ENCODE data around the gene OBSL1. TPM values are rescaled to one million over a fixed set of nuclear protein-coding genes. Genes with fewer than 3 reads are reported as not detected.

The OBSL1 gene
- total RNA-seq (2014; rRNA removed; shearing (Covaris generic); ENCODE audit: low replicate concordance): 81.7 and 82.7 TPM in 2 replicates

DNA sequence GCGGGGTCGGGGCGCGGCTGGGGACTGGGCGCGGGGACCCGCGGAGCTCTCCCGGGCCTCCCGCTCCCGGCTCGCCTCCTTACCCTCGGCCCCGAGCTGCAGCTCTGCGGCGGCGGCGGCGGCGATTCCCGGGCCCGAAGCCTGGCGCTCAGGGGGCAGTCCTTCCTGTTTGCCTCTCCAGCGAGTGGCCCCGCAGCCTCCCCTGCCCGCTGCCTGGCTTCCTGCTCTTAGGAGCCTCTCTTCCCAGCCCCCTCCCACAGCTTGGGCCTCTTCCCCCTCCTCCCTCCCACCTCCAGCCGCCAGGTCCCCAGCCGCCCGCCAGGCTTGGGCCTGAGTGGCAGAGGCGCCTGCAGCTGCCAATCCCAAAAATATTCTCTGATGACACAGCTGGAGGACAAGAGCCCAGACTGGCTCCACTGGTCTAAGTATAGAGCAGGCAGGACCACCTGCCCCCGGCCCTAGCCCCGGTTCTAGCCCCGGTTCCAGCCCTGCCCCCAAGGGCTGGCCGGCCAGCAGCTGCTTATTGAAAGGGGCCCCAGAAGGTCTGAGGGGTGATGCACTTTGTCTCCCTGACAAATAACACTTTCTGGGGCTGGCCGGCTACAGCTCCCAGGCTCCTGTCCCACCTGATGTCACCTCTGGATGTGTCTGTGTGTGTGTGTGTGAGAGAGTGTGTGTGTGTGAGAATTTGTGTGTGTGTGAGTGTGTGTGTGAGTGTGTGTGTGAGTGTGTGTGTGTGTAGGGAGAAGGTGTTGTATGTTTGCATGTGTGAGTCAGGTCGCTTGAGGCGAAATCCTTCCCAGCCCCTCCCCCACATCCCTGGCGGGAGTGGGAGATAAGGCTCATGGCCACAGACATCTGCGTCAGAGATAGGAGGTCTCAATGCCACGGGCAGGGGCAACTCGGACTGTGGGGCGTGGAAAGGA lies at the start of gene OBSL1:
TSS of gene OBSL1 (minus strand) at position 229 of the 926 bp plus-strand sequence. CDS start 307 bp downstream, outside the sequence.
- peak; percentile 74 for DNase-seq (ENCODE audit: low read depth)
- in situ Hi-C loops (cut with HindIII; ENCODE audit: low pct_unique_long_range_greater_than_20kb, low sequenced_read_pairs): no loop called here

DNA sequence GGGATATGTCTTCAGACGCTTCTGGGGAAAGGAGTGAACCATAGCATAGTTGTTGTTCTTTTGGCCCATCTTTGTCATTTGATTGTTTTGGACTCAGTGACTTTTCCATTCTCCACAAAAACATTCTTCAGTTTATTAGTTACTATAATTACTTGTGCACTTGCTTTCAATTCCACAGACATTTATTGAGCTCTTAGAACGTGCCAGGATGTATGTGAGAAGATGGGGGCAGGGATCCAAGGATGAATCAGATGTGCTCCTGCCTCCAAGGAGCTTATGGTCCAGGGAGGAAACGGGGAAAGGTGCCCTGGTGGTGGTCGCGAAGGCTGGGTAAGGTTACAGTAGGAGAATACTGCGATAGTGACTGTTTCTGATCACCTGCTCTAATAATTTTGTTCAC lies 49.2 kb upstream of the OBSL1 start:
- in situ Hi-C loops (cut with HindIII; ENCODE audit: low pct_unique_long_range_greater_than_20kb, low sequenced_read_pairs): no loop called here
- DNase-seq (ENCODE audit: low read depth): no peak

DNA sequence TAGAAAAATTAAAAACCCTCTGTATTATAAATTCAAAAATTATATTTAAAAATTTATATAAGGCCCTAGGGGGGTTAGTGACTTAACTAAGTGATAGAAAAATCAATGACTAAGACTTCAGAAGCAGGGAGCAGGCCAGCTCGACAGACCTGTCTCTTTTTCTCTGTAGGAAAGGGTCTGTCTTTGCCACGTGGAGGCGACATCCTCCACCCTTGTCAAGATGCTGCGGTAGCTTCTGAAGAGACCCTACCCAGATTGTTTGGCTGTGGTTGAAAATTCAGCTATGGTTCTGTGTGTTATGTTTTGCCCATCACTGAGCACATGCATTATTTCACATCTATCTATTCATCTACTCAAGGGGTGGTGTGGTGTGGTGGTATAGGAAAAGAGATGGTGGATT lies 47.9 kb upstream of the OBSL1 start:
- in situ Hi-C loops (cut with HindIII; ENCODE audit: low pct_unique_long_range_greater_than_20kb, low sequenced_read_pairs): no loop called here

DNA sequence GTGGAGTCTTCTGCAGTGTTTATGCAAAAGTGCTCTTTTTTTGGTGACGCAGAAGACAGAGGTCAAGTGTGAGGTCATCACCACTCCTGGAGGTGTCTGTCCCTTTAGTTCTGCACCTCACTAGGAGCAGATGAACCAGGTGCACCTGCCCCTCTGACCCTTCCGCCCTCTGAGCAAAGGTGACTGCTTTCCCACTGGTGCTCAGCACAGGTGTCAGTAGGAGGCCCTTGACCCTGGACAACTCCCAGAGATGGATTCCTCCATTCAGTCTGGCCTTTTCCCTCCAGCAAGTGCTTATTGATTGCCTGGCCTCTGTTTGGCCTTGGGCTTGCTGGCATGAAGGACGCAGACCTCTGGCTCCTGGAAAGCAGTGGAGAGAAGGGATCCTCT lies 47.4 kb upstream of the OBSL1 start:
- in situ Hi-C loops (cut with HindIII; ENCODE audit: low pct_unique_long_range_greater_than_20kb, low sequenced_read_pairs): no loop called here
- DNase-seq (ENCODE audit: low read depth): no peak

More for the DNA sequence above, 47.9 kb upstream of the OBSL1 start:
- DNase-seq (ENCODE audit: low read depth): no peak

DNA sequence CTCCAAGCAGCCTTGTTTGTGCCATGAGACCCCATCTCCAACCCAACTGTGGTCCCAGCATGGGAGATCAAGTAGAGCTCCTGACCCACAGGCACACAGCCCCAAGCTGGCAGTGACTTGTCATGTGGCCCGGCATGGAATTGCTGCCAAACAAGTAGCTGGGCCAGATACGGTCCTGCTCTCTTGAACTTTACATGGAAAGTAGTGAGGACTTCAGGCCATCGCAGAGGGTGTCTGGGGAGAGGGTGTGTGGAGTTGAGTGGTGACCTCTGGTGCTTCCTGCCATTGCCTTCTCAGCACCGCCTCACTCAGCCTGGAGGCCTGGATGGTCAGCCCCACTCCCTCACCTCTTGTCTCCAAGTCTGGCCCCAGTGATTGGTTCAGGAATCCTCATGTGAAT lies 45.2 kb upstream of the OBSL1 start:
- DNase-seq (ENCODE audit: low read depth): no peak

DNA sequence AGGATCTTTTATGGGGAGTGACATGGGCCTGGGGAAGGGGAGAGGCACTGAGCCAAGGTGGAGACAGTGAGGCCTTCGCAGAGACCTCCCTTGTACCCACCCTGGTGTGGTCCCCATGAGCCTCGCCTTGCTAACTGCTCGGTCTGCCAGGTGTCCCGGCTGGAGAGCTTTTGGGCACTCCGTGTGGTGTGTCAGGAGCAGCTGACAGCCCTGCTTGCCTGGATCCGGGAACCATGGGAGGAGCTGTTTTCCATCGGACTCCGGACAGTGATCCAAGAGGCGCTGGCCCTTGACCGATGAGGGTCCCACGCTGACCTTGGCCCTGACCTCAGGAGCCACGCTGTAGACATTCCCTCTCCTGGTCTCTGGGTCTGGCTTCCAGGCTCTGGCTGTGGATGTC lies 44.6 kb upstream of the OBSL1 start:
- in situ Hi-C loops (cut with HindIII; ENCODE audit: low pct_unique_long_range_greater_than_20kb, low sequenced_read_pairs): no loop called here
- no peak for DNase-seq (ENCODE audit: low read depth)

More for the DNA sequence above, 45.2 kb upstream of the OBSL1 start:
- in situ Hi-C loops (cut with HindIII; ENCODE audit: low pct_unique_long_range_greater_than_20kb, low sequenced_read_pairs): no loop called here

DNA sequence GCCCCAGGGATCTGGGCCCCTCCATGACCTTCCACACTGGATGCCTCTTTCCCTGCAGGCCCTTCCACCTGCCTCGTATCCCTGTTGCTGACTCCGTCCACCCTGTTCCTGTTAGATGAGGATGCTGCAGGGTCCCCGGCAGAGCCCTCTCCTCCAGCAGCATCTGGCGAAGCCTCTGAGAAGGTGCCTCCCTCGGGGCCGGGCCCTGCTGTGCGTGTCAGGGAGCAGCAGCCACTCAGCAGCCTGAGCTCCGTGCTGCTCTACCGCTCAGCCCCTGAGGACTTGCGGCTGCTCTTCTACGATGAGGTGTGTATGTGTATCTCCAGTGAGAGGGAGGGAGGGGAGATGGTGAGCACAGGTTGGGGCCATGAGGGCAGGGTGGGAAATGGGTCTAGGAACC lies 43.7 kb upstream of the OBSL1 start:
- in situ Hi-C loops (cut with HindIII; ENCODE audit: low pct_unique_long_range_greater_than_20kb, low sequenced_read_pairs): no loop called here
- no peak for DNase-seq (ENCODE audit: low read depth)

DNA sequence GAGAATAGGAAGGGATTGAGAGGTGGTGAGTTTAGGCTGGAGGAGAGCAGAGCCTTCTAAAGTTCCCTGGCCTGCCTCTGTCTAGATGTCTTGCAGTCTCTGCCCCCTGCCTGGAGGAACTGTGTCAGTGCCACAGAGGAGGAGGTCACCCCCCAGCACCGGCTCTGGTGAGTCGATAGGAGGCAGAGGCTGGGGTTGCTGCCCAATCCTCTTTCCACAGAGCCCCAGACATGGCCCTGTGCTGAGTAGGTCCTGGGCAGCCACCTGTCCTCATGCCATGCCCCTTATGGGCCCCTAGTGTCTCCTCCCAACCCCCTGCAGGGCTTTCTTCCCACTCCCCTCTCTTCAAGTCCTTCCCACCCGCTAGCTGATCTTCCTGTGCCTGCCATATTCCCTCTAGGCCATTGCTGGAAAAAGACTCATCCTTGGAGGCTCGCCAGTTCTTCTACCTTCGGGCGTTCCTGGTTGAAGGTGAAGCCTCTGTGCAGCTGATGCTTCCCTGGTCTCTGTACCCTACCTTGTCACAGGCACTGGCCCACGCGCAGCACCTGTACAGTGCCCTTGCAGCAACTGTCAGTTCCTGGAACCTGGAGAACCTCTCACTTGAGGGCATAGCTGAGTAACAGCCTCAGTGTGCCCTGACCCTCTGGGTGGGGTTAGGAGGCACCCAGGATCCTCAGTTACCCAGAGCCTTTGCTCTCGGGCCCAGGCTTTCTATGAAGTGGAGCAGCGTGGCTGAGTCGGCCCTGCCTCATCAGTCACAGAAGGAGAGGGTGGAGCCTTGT lies 42.9 kb upstream of the OBSL1 start:
- DNase-seq (ENCODE audit: low read depth): no peak
- in situ Hi-C loops (cut with HindIII; ENCODE audit: low pct_unique_long_range_greater_than_20kb, low sequenced_read_pairs): no loop called here

DNA sequence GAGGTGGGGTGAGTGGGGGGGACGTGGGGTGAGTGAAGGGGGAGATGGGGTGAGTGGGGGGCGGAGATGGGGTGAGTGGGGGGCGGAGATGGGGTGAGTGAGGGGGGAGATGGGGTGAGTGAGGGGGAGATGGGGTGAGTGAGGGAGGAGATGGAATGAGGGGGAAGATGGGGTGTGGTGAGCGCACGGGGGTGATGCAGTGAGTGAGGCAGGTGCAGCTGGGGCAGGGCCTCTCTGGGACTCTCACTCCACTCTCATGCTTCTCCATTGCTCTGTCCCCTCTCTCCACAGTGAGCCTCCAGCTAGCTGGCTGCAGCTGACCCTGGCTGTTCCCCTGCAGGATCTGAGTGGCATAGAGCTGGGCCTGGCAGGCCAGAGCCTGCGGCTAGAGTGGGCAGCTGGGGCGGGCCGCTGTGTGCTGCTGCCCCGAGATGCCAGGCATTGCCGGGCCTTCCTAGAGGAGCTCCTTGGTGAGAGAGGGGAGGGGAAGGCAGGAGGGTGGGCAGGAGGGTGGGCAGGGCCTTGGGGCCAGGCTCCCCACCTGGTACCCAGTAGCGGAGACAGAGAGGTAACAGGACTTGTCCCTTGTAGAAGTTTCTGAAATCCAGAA lies 42.2 kb upstream of the OBSL1 start:
- in situ Hi-C loops (cut with HindIII; ENCODE audit: low pct_unique_long_range_greater_than_20kb, low sequenced_read_pairs): no loop called here
- no peak for DNase-seq (ENCODE audit: low read depth)

DNA sequence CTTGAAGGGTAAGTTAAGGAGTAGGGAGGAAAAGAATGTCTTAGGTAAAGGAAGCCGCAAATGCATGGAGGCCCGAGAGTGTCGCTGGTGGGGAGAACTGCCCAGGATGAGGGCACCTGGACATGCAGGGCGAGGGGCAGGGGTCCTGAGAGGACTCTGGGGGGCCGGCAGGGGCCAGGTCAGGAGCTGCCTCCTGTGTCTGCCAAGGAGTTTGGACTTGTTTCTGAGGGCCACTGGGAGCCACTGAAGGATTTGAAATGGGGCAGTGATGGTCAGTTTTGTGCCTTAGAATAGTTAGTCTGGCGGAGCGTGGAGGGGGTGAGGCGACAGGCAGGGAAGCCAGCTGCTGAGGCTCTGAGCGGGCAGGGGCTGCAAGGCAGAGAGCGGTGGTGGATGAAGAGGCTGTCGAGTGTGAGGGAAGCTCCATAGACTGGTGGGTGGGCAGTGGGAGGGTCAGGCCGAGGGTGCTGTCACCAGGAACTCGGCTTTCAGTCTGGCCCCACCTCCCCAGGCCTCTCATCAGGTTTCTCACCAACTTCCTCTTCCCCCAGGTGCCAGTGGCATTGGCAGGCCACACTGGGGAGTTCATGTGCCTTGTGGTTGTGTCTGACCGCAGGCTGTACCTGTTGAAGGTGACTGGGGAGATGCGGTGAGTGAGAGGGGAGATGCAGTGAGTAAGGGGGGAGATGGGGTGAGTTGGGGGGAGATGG lies 41.4 kb upstream of the OBSL1 start:
- DNase-seq (ENCODE audit: low read depth): no peak
- in situ Hi-C loops (cut with HindIII; ENCODE audit: low pct_unique_long_range_greater_than_20kb, low sequenced_read_pairs): no loop called here

DNA sequence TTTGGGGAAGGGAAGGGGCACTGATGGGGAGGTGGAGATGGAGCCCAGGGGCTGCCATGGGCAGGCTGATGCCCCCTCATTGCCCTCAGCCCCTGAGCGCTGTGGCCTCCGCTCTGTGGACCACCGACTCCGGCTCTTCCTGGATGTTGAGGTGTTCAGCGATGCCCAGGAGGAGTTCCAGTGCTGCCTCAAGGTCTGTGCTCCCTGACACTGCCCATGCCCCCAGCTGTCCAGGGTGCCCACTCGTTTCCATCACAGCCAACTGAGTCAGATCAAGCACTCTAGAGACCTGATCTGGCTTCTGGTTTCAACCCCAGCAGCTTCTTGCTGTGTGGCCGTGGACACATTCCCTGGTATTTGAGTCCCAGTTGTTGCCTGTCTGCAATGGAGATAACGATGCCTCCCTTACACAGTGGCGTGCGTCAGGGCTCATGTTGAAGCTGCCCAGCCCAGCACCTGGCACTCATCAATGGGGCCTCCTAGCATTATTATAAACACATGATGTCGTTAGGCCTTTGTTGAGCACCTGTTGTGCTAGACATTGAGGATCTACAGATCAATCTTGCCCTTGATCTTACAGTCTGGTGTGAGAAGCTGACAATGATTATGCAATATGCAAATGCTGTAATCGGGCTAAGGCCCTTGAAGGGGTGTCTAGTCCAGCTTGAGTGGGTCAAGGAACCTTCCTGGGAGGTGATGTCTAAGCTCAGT lies 40.7 kb upstream of the OBSL1 start:
- no peak for DNase-seq (ENCODE audit: low read depth)
- in situ Hi-C loops (cut with HindIII; ENCODE audit: low pct_unique_long_range_greater_than_20kb, low sequenced_read_pairs): no loop called here

DNA sequence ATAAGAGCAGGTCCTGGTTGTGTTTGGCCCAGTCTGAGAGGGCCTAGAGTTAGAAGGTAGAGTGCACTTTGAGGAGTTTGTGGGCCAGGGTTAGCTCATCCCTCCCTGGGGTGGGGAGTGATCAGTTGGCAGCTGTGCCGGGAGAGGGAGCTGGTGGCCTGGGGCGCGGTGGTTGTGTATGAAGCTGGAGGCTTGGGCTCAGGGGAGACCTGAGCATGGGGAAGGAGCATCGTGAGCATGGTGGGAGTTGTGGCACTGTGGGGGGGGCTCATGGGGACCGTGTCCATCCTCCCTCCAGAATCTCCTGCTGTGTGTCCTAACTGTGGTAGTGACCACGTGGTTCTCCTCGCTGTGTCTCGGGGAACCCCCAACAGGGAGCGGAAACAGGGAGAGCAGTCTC lies 40.0 kb upstream of the OBSL1 start:
- in situ Hi-C loops (cut with HindIII; ENCODE audit: low pct_unique_long_range_greater_than_20kb, low sequenced_read_pairs): no loop called here
- DNase-seq (ENCODE audit: low read depth): no peak

DNA sequence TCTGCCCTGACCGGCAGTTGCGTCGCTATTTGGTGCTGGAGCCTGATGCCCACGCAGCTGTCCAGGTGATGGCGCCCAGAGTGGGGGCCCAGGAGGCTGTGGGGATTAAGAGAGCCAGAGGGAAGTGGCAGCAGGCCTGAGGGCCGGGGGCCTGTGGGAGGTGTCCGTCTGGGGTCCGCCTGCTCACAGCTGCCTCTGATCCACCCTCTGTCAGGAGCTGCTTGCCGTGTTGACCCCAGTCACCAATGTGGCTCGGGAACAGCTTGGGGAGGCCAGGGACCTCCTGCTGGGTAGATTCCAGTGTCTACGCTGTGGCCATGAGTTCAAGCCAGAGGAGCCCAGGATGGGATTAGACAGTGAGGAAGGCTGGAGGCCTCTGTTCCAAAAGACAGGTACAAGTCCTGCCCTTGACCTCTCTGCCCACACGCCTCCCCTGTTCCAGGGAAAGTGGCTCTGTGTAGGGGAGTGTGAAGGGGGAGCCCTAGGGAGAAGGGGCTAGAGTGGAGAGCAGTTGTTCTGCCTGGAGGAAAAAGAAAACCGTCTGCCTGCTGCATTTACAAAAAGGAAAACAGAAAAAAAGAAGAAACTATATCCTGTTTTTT lies 37.9 kb upstream of the OBSL1 start:
- in situ Hi-C loops (cut with HindIII; ENCODE audit: low pct_unique_long_range_greater_than_20kb, low sequenced_read_pairs): no loop called here
- DNase-seq (ENCODE audit: low read depth): no peak

DNA sequence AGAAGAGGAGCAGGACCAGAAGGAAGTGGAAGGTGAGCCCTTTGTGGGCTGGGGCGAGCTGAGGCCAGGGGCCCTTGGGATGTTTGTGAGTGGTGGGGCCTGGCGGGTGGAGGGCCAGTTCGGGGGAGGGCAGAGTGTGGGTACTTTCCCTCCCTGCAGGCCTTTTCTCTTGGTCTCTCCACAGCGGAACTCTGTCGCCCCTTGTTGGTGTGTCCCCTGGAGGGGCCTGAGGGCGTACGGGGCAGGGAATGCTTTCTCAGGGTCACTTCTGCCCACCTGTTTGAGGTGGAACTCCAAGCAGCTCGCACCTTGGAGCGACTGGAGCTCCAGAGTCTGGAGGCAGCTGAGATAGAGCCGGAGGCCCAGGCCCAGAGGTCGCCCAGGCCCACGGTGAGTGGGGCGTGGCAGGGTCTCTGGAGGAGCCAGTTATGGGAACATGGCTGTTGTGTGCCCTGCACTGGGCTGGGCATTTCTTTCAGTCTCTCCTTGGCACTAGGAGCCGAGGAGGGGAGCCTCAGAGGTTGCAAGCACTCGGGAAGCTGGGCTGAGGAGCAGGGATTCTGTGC lies 37.1 kb upstream of the OBSL1 start:
- no peak for DNase-seq (ENCODE audit: low read depth)
- in situ Hi-C loops (cut with HindIII; ENCODE audit: low pct_unique_long_range_greater_than_20kb, low sequenced_read_pairs): no loop called here

DNA sequence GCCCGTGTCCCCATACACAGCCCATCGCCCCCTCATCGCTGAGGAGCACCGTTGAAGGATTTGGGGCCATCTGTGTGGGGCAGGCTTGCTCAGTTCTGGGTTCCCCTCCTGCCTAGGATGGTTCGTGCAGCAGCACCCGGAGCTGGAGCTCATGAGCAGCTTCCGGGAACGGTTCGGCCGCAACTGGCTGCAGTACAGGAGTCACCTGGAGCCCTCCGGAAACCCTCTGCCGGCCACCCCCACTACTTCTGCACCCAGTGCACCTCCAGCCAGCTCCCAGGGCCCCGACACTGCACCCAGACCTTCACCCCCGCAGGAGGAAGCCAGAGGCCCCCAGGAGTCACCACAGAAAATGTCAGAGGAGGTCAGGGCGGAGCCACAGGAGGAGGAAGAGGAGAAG lies 36.6 kb upstream of the OBSL1 start:
- DNase-seq (ENCODE audit: low read depth): no peak
- in situ Hi-C loops (cut with HindIII; ENCODE audit: low pct_unique_long_range_greater_than_20kb, low sequenced_read_pairs): no loop called here

DNA sequence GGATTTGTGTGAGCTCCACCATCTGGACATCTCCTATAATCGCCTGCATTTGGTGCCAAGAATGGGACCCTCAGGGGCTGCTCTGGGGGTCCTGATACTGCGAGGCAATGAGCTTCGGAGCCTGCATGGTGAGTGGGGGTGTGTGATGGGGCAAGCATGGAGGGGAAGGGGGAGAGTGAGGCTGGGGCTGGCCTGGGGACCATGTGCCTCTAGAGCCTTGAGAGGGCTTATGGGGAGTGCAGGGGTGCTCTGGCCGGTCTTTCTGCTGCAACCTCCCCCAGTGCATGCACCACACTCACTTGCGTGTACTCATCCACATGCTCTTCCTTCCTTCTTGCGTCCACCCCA lies 34.2 kb upstream of the OBSL1 start:
- in situ Hi-C loops (cut with HindIII; ENCODE audit: low pct_unique_long_range_greater_than_20kb, low sequenced_read_pairs): no loop called here
- no peak for DNase-seq (ENCODE audit: low read depth)

DNA sequence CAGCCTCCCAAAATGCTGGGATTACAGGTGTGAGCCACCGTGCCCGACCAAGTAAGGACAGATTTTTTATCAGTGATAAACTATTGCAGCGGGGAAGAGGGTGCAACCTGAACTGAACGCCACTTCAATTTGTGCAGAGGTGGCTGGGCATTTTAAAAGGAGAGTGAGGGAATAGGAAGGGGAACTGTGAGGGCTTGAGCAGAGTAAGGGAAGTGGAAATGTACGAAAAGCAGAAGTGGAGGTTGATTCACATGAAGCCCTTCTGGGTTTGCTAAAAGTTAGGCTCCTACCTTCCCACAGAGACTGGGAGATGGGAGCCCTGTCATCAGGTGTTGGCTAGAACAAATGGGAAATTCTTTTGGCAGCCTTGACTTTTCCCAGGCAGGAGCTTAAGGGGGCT lies 32.4 kb upstream of the OBSL1 start:
- in situ Hi-C loops (cut with HindIII; ENCODE audit: low pct_unique_long_range_greater_than_20kb, low sequenced_read_pairs): no loop called here
- DNase-seq (ENCODE audit: low read depth): no peak
